HEK293 (cell line): ENCODE results near the gene GLTPD2.

Experiments used
- CTCF ChIA-PET: fragments of 350-600 bp; formaldehyde crosslinking; extraction: SDS; loops from one replicate; lab custom pipeline; 2021; ENCODE audit warnings: antibody characterized with exemption; lab: Yijun Ruan, JAX
- POLR2A ChIA-PET: fragments of 300-600 bp; formaldehyde crosslinking; extraction: SDS; loops from one replicate; lab custom pipeline; 2020; ENCODE audit warnings: antibody characterized with exemption, inconsistent platforms; lab: Yijun Ruan, JAX
- H3K27ac ChIP-seq: fragments of 200-500 bp; sonication (Bioruptor generic); 2 replicates; pipeline ENCODE4 v1.5.1; 2014; ENCODE audit warnings: low read depth, low read length, control low read depth, inconsistent platforms; ENCODE audit errors: extremely low read depth
- H3K36me3 ChIP-seq, 2 experiments: fragments of 200-500 bp in 1 of 2; sonication (Bioruptor generic) in 1 of 2; 1 replicate in 1 of 2; 2 replicates in 1 of 2; pipeline ENCODE4 v1.5.1; 2014 to 2017; ENCODE audit warnings: inconsistent platforms in 2 of 2, low read length in 2 of 2; ENCODE audit not compliant: control insufficient read depth in 2 of 2, insufficient read depth in 1 of 2
- H3K4me1 ChIP-seq: fragments of 200-500 bp; sonication (Bioruptor generic); 2 replicates; pipeline ENCODE4 v1.5.1; 2014; ENCODE audit warnings: mild to moderate bottlenecking, low read length, inconsistent platforms; ENCODE audit not compliant: control insufficient read depth, insufficient read depth
- H3K4me3 ChIP-seq: 2 replicates; pipeline ENCODE4 v1.5.1; 2011; ENCODE audit warnings: low read depth, mild to moderate bottlenecking, control low read depth, low read length, moderate library complexity
- H3K9me3 ChIP-seq: fragments of 200-500 bp; sonication (Bioruptor generic); 2 replicates; pipeline ENCODE4 v1.5.1; 2014; ENCODE audit warnings: low read depth, low read length, inconsistent platforms; ENCODE audit not compliant: control insufficient read depth, insufficient read depth
- EGR2 ChIP-seq: fragments of 450-650 bp; formaldehyde crosslinking; IDR thresholded peaks from 2 replicates; pipeline ENCODE4 v1.5.1; 2016; ENCODE audit warnings: low read depth, missing biosample characterization, missing genetic modification characterization
- IKZF3 ChIP-seq: fragments of 450-650 bp; IDR thresholded peaks from 2 replicates; pipeline ENCODE4 v1.5.0; 2018; ENCODE audit warnings: missing biosample characterization, mild to moderate bottlenecking, missing genetic modification characterization, moderate library complexity
- KLF10 ChIP-seq: fragments of 450-650 bp; IDR thresholded peaks from 2 replicates; pipeline ENCODE4 v1.5.1; 2018; ENCODE audit warnings: missing biosample characterization, mild to moderate bottlenecking, missing genetic modification characterization
- OSR2 ChIP-seq: fragments of 450-650 bp; formaldehyde crosslinking; IDR thresholded peaks from 2 replicates; pipeline ENCODE4 v1.5.1; 2016; ENCODE audit warnings: missing biosample characterization, missing genetic modification characterization
- ZBTB1 ChIP-seq: fragments of 450-650 bp; formaldehyde crosslinking; IDR thresholded peaks from 2 replicates; pipeline ENCODE4 v1.5.1; 2016; ENCODE audit warnings: missing biosample characterization, missing genetic modification characterization
- ZNF155 ChIP-seq: fragments of 450-650 bp; formaldehyde crosslinking; IDR thresholded peaks from 2 replicates; pipeline ENCODE4 v1.5.1; 2016; ENCODE audit warnings: missing biosample characterization, missing genetic modification characterization
- ZNF37A ChIP-seq: fragments of 450-650 bp; IDR thresholded peaks from 2 replicates; pipeline ENCODE4 v1.5.1; 2018; ENCODE audit warnings: missing biosample characterization, missing genetic modification characterization
- ZNF514 ChIP-seq: fragments of 450-650 bp; formaldehyde crosslinking; IDR thresholded peaks from 2 replicates; pipeline ENCODE4 v1.5.1; 2016; ENCODE audit warnings: missing biosample characterization, missing genetic modification characterization
- ZNF549 ChIP-seq: fragments of 450-650 bp; IDR thresholded peaks from 2 replicates; pipeline ENCODE4 v1.5.1; 2018; ENCODE audit warnings: missing biosample characterization, missing genetic modification characterization, mild to moderate bottlenecking, inconsistent platforms, moderate library complexity
- ZNF558 ChIP-seq: fragments of 450-650 bp; formaldehyde crosslinking; IDR thresholded peaks from 2 replicates; pipeline ENCODE4 v1.5.1; 2016; ENCODE audit warnings: missing biosample characterization, missing genetic modification characterization
- ZNF571 ChIP-seq: fragments of 450-650 bp; formaldehyde crosslinking; IDR thresholded peaks from 2 replicates; pipeline ENCODE4 v1.5.0; 2017; ENCODE audit warnings: missing biosample characterization, missing genetic modification characterization
- ZNF610 ChIP-seq: fragments of 450-650 bp; formaldehyde crosslinking; IDR thresholded peaks from 2 replicates; pipeline ENCODE4 v1.5.1; 2016; ENCODE audit warnings: missing biosample characterization, missing genetic modification characterization, borderline replicate concordance
- ZNF624 ChIP-seq: fragments of 450-650 bp; formaldehyde crosslinking; IDR thresholded peaks from 2 replicates; pipeline ENCODE4 v1.5.1; 2017; ENCODE audit warnings: missing biosample characterization, missing genetic modification characterization
- ZNF701 ChIP-seq: fragments of 450-650 bp; formaldehyde crosslinking; IDR thresholded peaks from 2 replicates; pipeline ENCODE4 v1.5.1; 2016; ENCODE audit warnings: missing biosample characterization, missing genetic modification characterization
- ZNF76 ChIP-seq: fragments of 450-650 bp; formaldehyde crosslinking; IDR thresholded peaks from 2 replicates; pipeline ENCODE4; 2016; ENCODE audit warnings: low read depth, missing biosample characterization, missing genetic modification characterization, borderline replicate concordance
- ZNF791 ChIP-seq: fragments of 450-650 bp; formaldehyde crosslinking; IDR thresholded peaks from 2 replicates; pipeline ENCODE4 v1.5.1; 2016; ENCODE audit warnings: missing biosample characterization, missing genetic modification characterization
- TF ChIP-seq, protein P1 (sequence below): fragments of 450-650 bp; formaldehyde crosslinking; IDR thresholded peaks from 2 replicates; pipeline ENCODE4 v1.5.1; 2016; ENCODE audit warnings: missing biosample characterization, missing genetic modification characterization
- TF ChIP-seq, protein P2 (sequence below): fragments of 450-650 bp; formaldehyde crosslinking; conservative IDR thresholded peaks from 2 replicates; pipeline ENCODE4 v1.5.1; 2016; ENCODE audit warnings: low read depth, missing biosample characterization, missing genetic modification characterization
- TF ChIP-seq, protein P3 (sequence below): fragments of 450-650 bp; formaldehyde crosslinking; IDR thresholded peaks from 2 replicates; pipeline ENCODE4 v1.5.1; 2016; ENCODE audit warnings: missing biosample characterization, missing genetic modification characterization
- TF ChIP-seq, protein P4 (sequence below): fragments of 450-650 bp; formaldehyde crosslinking; IDR thresholded peaks from 2 replicates; pipeline ENCODE4 v1.5.1; 2017; ENCODE audit warnings: missing biosample characterization, mild to moderate bottlenecking, missing genetic modification characterization, moderate library complexity
- TF ChIP-seq, protein P5 (sequence below): fragments of 450-650 bp; formaldehyde crosslinking; IDR thresholded peaks from 2 replicates; pipeline ENCODE4 v1.5.1; 2016; ENCODE audit warnings: missing biosample characterization, missing genetic modification characterization

The GLTPD2 gene

DNA sequence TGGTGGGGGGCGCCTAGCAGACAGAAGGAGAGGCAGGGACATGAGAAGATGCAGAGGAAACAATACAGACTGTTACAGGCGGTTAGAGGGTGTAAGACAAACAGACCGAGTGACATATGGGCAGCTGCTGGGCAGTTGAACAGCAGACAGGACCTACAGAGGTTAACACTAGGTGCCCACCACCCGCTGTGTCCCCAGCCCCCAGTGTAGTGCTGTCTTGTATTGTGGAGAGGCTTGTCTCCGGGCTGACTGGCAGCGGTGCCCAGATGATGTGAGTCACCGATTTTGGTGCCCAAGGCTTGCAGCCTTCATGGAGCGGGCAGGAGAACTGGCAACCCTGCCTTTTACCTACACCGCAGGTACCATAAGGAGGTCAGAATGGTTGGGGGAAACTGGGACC lies 46.6 kb upstream of the GLTPD2 start:
- Histone ChIP-seq H3K27ac (no peak overlapping the region), H3K4me1 (peaks cover 8% of the 10 kb centered on the region), H3K36me3 (no peaks in the 10 kb centered on the region; a peak in 1 of 3 replicates), H3K9me3 (no peaks in the 10 kb centered on the region), H3K4me3 (no peak overlapping the region)
- ChIA-PET CTCF (interaction anchor here (1.1 to 1.7 kb wide), 2 partner anchors 10 to 14 kb away, joined by 3 to 5 read pairs; no protein-coding TSS in a partner anchor), POLR2A (interaction anchor here (0.6 kb wide), 1 partner anchor 129 kb away, joined by 6 read pairs; no protein-coding TSS in a partner anchor)
- TF ChIP-seq, protein P1, sequence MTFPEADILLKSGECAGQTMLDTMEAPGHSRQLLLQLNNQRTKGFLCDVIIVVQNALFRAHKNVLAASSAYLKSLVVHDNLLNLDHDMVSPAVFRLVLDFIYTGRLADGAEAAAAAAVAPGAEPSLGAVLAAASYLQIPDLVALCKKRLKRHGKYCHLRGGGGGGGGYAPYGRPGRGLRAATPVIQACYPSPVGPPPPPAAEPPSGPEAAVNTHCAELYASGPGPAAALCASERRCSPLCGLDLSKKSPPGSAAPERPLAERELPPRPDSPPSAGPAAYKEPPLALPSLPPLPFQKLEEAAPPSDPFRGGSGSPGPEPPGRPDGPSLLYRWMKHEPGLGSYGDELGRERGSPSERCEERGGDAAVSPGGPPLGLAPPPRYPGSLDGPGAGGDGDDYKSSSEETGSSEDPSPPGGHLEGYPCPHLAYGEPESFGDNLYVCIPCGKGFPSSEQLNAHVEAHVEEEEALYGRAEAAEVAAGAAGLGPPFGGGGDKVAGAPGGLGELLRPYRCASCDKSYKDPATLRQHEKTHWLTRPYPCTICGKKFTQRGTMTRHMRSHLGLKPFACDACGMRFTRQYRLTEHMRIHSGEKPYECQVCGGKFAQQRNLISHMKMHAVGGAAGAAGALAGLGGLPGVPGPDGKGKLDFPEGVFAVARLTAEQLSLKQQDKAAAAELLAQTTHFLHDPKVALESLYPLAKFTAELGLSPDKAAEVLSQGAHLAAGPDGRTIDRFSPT (tag by site-specific recombination): peak; percentile 23; the same call in 1 of the 2 replicates
- no peak for TF ChIP-seq ZNF549 (tag by site-specific recombination)

DNA sequence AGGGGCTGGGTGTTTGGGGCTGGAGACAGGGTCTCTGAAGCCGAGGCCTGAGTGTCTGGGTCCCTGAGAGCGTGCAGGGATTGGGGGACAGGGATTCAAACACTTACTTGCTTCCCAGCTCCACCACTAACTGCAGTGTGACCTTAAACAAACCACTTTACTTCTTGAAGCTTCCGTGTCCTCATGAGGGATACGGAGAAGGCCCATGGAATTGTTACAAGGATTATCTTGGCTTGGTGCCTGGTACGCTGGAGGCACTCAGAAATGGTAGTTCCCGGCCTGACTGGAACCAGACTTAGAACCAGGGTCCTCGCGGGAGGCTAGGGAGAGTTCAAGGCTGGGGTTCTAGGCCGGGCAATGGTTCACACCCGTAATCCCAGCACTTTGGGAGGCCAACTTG lies 46.1 kb upstream of the GLTPD2 start:
- Histone ChIP-seq H3K27ac (no peak overlapping the region), H3K4me3 (no peak overlapping the region), H3K9me3 (no peaks in the 10 kb centered on the region), H3K36me3 (no peaks in the 10 kb centered on the region; a peak in 1 of 3 replicates), H3K4me1 (peaks cover 8% of the 10 kb centered on the region)
- POLR2A ChIA-PET: interaction anchor here (0.6 kb wide), 1 partner anchor 130 kb away, joined by 6 read pairs; no protein-coding TSS in a partner anchor
- CTCF ChIA-PET: interaction anchor here (1.7 kb wide), 1 partner anchor 14 kb away, joined by 5 read pairs; no protein-coding TSS in a partner anchor
- no peak for TF ChIP-seq ZNF514 (tag by site-specific recombination)
- TF ChIP-seq, protein P2, sequence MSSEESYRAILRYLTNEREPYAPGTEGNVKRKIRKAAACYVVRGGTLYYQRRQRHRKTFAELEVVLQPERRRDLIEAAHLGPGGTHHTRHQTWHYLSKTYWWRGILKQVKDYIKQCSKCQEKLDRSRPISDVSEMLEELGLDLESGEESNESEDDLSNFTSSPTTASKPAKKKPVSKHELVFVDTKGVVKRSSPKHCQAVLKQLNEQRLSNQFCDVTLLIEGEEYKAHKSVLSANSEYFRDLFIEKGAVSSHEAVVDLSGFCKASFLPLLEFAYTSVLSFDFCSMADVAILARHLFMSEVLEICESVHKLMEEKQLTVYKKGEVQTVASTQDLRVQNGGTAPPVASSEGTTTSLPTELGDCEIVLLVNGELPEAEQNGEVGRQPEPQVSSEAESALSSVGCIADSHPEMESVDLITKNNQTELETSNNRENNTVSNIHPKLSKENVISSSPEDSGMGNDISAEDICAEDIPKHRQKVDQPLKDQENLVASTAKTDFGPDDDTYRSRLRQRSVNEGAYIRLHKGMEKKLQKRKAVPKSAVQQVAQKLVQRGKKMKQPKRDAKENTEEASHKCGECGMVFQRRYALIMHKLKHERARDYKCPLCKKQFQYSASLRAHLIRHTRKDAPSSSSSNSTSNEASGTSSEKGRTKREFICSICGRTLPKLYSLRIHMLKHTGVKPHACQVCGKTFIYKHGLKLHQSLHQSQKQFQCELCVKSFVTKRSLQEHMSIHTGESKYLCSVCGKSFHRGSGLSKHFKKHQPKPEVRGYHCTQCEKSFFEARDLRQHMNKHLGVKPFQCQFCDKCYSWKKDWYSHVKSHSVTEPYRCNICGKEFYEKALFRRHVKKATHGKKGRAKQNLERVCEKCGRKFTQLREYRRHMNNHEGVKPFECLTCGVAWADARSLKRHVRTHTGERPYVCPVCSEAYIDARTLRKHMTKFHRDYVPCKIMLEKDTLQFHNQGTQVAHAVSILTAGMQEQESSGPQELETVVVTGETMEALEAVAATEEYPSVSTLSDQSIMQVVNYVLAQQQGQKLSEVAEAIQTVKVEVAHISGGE (tag by site-specific recombination): no peak
- TF ChIP-seq IKZF3: 0 out of 2 replicates have a peak, but pooled peaks have one; percentile 27
- no peak for TF ChIP-seq ZNF624 (tag by site-specific recombination)
- TF ChIP-seq, protein P3, sequence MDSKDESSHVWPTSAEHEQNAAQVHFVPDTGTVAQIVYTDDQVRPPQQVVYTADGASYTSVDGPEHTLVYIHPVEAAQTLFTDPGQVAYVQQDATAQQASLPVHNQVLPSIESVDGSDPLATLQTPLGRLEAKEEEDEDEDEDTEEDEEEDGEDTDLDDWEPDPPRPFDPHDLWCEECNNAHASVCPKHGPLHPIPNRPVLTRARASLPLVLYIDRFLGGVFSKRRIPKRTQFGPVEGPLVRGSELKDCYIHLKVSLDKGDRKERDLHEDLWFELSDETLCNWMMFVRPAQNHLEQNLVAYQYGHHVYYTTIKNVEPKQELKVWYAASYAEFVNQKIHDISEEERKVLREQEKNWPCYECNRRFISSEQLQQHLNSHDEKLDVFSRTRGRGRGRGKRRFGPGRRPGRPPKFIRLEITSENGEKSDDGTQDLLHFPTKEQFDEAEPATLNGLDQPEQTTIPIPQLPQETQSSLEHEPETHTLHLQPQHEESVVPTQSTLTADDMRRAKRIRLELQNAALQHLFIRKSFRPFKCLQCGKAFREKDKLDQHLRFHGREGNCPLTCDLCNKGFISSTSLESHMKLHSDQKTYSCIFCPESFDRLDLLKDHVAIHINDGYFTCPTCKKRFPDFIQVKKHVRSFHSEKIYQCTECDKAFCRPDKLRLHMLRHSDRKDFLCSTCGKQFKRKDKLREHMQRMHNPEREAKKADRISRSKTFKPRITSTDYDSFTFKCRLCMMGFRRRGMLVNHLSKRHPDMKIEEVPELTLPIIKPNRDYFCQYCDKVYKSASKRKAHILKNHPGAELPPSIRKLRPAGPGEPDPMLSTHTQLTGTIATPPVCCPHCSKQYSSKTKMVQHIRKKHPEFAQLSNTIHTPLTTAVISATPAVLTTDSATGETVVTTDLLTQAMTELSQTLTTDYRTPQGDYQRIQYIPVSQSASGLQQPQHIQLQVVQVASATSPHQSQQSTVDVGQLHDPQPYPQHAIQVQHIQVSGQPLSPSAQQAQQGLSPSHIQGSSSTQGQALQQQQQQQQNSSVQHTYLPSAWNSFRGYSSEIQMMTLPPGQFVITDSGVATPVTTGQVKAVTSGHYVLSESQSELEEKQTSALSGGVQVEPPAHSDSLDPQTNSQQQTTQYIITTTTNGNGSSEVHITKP (tag by site-specific recombination): peak; percentile 74
- TF ChIP-seq ZBTB1 (tag by site-specific recombination): no peak
- TF ChIP-seq ZNF571 (tag by site-specific recombination): no peak
- no peak for TF ChIP-seq ZNF558 (tag by site-specific recombination)
- no peak for TF ChIP-seq ZNF701 (tag by site-specific recombination)
- TF ChIP-seq KLF10: no peak
- TF ChIP-seq, protein P4, sequence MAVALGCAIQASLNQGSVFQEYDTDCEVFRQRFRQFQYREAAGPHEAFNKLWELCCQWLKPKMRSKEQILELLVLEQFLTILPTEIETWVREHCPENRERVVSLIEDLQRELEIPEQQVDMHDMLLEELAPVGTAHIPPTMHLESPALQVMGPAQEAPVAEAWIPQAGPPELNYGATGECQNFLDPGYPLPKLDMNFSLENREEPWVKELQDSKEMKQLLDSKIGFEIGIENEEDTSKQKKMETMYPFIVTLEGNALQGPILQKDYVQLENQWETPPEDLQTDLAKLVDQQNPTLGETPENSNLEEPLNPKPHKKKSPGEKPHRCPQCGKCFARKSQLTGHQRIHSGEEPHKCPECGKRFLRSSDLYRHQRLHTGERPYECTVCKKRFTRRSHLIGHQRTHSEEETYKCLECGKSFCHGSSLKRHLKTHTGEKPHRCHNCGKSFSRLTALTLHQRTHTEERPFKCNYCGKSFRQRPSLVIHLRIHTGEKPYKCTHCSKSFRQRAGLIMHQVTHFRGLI: no peak
- TF ChIP-seq, protein P5, sequence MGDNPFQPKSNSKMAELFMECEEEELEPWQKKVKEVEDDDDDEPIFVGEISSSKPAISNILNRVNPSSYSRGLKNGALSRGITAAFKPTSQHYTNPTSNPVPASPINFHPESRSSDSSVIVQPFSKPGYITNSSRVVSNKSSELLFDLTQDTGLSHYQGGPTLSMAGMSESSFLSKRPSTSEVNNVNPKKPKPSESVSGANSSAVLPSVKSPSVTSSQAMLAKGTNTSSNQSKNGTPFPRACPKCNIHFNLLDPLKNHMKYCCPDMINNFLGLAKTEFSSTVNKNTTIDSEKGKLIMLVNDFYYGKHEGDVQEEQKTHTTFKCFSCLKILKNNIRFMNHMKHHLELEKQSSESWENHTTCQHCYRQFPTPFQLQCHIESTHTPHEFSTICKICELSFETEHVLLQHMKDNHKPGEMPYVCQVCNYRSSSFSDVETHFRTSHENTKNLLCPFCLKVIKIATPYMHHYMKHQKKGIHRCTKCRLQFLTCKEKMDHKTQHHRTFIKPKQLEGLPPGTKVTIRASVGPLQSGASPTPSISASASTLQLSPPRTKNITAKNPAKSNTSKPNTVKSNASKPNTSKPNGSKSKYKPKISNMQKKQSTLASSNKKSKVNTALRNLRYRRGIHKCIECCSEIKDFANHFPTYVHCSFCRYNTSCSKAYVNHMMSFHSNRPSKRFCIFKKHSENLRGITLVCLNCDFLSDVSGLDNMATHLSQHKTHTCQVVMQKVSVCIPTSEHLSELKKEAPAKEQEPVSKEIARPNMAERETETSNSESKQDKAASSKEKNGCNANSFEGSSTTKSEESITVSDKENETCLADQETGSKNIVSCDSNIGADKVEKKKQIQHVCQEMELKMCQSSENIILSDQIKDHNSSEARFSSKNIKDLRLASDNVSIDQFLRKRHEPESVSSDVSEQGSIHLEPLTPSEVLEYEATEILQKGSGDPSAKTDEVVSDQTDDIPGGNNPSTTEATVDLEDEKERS (tag by site-specific recombination): no peak
- peak; percentile 54 for TF ChIP-seq OSR2 (tag by site-specific recombination)
- no peak for TF ChIP-seq ZNF791 (tag by site-specific recombination)
- TF ChIP-seq ZNF76 (tag by site-specific recombination): no peak
- no peak for TF ChIP-seq EGR2 (tag by site-specific recombination)
- no peak for TF ChIP-seq ZNF610
- no peak for TF ChIP-seq ZNF155 (tag by site-specific recombination)
- TF ChIP-seq ZNF37A (tag by site-specific recombination): no peak
